Measurements from ENCODE around the gene KNSTRN. TPM values are rescaled to one million over a fixed set of nuclear protein-coding genes. Genes with fewer than 3 reads are reported as not detected.

The KNSTRN gene
- total RNA-seq, 1 experiment from 2014 or later: 115 TPM

GRCh38 chr15:40439461-40439959 is 57.0 kb downstream of the KNSTRN start:
- Histone ChIP-seq H3K27me3 (replicated peaks; ENCODE audit: insufficient read depth, low read depth, low read length, poor library complexity) (no peaks in the 10 kb centered on the region), H3K27ac (ENCODE audit: low read depth, low read length, poor library complexity, severe bottlenecking) (peak overlapping the region; percentile 38), H3K4me3 (ENCODE audit: low read depth, low read length, poor library complexity, severe bottlenecking) (peak overlapping the region; percentile 89), H3K36me3 (ENCODE audit: insufficient read depth, low read length, poor library complexity, severe bottlenecking) (no peaks in the 10 kb centered on the region), H3K4me1 (ENCODE audit: insufficient read depth, low read length, poor library complexity, severe bottlenecking) (peaks cover 32% of the 10 kb centered on the region), H3K9me3 (ENCODE audit: low read depth, low read length, poor library complexity, severe bottlenecking) (no peaks in the 10 kb centered on the region)
- ChIA-PET CTCF (interaction anchor here (1.0 kb wide), 1 partner anchor 62 kb away, joined by 3 read pairs; no protein-coding TSS in a partner anchor), POLR2A (ENCODE audit: low non-redundant PET) (no interaction called here)
- intact Hi-C loops (cut with micrococcal nuclease; ENCODE audit: unreplicated experiment): no loop called here
- peak; percentile 46 for DNase-seq (ENCODE audit: low spot score)
- BruUV-seq (replicated peaks): no TSS peak
- TF ChIP-seq, protein P1, sequence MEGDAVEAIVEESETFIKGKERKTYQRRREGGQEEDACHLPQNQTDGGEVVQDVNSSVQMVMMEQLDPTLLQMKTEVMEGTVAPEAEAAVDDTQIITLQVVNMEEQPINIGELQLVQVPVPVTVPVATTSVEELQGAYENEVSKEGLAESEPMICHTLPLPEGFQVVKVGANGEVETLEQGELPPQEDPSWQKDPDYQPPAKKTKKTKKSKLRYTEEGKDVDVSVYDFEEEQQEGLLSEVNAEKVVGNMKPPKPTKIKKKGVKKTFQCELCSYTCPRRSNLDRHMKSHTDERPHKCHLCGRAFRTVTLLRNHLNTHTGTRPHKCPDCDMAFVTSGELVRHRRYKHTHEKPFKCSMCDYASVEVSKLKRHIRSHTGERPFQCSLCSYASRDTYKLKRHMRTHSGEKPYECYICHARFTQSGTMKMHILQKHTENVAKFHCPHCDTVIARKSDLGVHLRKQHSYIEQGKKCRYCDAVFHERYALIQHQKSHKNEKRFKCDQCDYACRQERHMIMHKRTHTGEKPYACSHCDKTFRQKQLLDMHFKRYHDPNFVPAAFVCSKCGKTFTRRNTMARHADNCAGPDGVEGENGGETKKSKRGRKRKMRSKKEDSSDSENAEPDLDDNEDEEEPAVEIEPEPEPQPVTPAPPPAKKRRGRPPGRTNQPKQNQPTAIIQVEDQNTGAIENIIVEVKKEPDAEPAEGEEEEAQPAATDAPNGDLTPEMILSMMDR (conservative IDR thresholded peaks at IDR 0.05; ENCODE audit: low read depth, low read length): no peak
- no peak for TF ChIP-seq EZH2 (IDR thresholded peaks at IDR 0.05; ENCODE audit: borderline replicate concordance, low read depth, low read length, poor library complexity, severe bottlenecking)

DNA sequence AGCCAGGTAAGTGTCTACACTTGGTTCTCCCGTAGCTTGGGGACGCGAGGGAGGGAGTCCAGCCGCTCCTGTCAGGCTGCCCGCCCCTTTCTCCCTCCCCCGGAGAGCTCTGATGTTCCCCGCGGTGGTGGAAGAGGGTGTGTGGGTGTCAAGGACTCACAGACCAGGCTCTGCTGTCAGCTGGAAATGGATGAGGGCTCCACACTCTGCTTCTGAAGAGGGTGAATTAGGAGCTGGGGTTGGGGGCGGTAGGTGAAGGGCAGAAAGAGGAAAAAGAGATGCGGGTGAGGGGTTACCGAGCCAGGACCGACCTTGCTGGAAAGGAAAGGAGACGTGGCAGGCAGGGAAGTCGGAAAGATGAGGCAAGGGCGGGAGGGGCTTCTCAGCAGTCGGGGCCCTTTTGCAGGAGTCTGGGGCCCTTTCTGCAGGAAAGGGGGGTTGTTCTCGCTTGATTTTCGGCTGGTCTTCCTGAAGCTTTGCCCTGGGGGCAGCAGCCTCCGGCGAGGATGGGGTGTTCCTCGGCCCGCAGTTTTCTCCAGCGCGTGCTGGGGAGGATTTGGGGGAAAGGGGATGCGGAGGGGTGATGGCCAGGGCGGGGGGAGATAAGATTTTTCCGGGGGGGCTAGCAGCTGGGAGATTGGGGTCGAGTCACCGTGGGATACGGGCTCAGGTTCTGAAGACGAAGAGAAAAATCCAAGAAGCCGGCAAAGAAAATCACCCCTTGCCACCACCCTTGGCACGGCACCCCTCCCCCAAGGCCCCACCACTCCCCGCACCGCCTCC is 57.6 kb downstream of the KNSTRN start:
- ChIA-PET CTCF (interaction anchor here (1.0 kb wide), 2 partner anchors 19 to 61 kb away, joined by 3 read pairs; no protein-coding TSS in a partner anchor), POLR2A (ENCODE audit: low non-redundant PET) (no interaction called here)
- Histone ChIP-seq H3K27me3 (replicated peaks; ENCODE audit: insufficient read depth, low read depth, low read length, poor library complexity) (no peaks in the 10 kb centered on the region), H3K27ac (ENCODE audit: low read depth, low read length, poor library complexity, severe bottlenecking) (peak overlapping the region; percentile 38), H3K36me3 (ENCODE audit: insufficient read depth, low read length, poor library complexity, severe bottlenecking) (no peaks in the 10 kb centered on the region), H3K9me3 (ENCODE audit: low read depth, low read length, poor library complexity, severe bottlenecking) (no peaks in the 10 kb centered on the region), H3K4me1 (ENCODE audit: insufficient read depth, low read length, poor library complexity, severe bottlenecking) (peaks cover 34% of the 10 kb centered on the region), H3K4me3 (ENCODE audit: low read depth, low read length, poor library complexity, severe bottlenecking) (peak overlapping the region; percentile 89)
- no peak for TF ChIP-seq EZH2 (IDR thresholded peaks at IDR 0.05; ENCODE audit: borderline replicate concordance, low read depth, low read length, poor library complexity, severe bottlenecking)
- no TSS peak for BruUV-seq (replicated peaks)
- peak; percentile 39 for DNase-seq (ENCODE audit: low spot score)
- intact Hi-C loops (cut with micrococcal nuclease; ENCODE audit: unreplicated experiment): no loop called here

- BruUV-seq (replicated peaks): no TSS peak
- Histone ChIP-seq H3K4me1 (ENCODE audit: insufficient read depth, low read length, poor library complexity, severe bottlenecking) (peaks cover 31% of the 10 kb centered on the region), H3K27ac (ENCODE audit: low read depth, low read length, poor library complexity, severe bottlenecking) (peak within 1 kb of the TSS; percentile 77), H3K36me3 (ENCODE audit: insufficient read depth, low read length, poor library complexity, severe bottlenecking) (no peaks in the 10 kb centered on the region), H3K27me3 (replicated peaks; ENCODE audit: insufficient read depth, low read depth, low read length, poor library complexity) (no peaks in the 10 kb centered on the region), H3K4me3 (ENCODE audit: low read depth, low read length, poor library complexity, severe bottlenecking) (peak within 1 kb of the TSS; percentile 89), H3K9me3 (ENCODE audit: low read depth, low read length, poor library complexity, severe bottlenecking) (no peaks in the 10 kb centered on the region)
- ChIA-PET POLR2A (ENCODE audit: low non-redundant PET) (interaction anchor here (0.5 kb wide), 1 partner anchor 349 kb away, joined by 4 read pairs; no protein-coding TSS in a partner anchor), CTCF (interaction anchor here (1.0 kb wide), 2 partner anchors 19 to 60 kb away, joined by 3 read pairs; no protein-coding TSS in a partner anchor)
- TF ChIP-seq, protein P1 (conservative IDR thresholded peaks at IDR 0.05; ENCODE audit: low read depth, low read length): peak; percentile 15
- no peak for TF ChIP-seq EZH2 (IDR thresholded peaks at IDR 0.05; ENCODE audit: borderline replicate concordance, low read depth, low read length, poor library complexity, severe bottlenecking)
- peak; percentile 98 for DNase-seq (ENCODE audit: low spot score)
- intact Hi-C loops (cut with micrococcal nuclease; ENCODE audit: unreplicated experiment): no loop called here
Observed at GRCh38 chr15:40440743-40441564, 58.4 kb downstream of the KNSTRN start, which contains the start of gene BAHD1. TSS of gene BAHD1 (plus strand) at chr15:40440953. CDS start at chr15:40458465, 17,512 bp downstream.
